ENCODE results near the gene PPP2R5C.

GRCh38 chr14:101774006-101774795 is 12.7 kb downstream of the PPP2R5C start:
- no peak for TF ChIP-seq POLR2A (IDR thresholded peaks at IDR 0.05)
- TF ChIP-seq CTCF (IDR thresholded peaks at IDR 0.05), result no peak
